ENCODE results near the gene PAK1. TPM values are rescaled to one million over a fixed set of nuclear protein-coding genes. Genes with fewer than 3 reads are reported as not detected.

The PAK1 gene
- total and polyA plus RNA-seq, 10 of the 15 experiments (the other 5 are each of a cell fraction or from before 2014, with no cell fraction given): 43.8 to 321 (median 110) TPM

- ATAC-seq (peak; percentile 52), FAIRE-seq (peak; percentile 79), DNase-seq (ENCODE audit: low read depth, low spot score) (no peak)
- Histone ChIP-seq H3K79me2 (ENCODE audit: control insufficient read depth, insufficient read depth, low read length) (peaks cover 71% of the 10 kb centered on the region), H3K4me3 (peak overlapping the region; percentile 55; the same call in 1 of the 2 replicates), H3K27me3 (replicated peaks in 1 of 2; ENCODE audit: control insufficient read depth in 2 of 2, insufficient read depth in 2 of 2, low read length in 1 of 2) (no peaks in the 10 kb centered on the region), H3K36me3 (ENCODE audit: control insufficient read depth in 2 of 2, insufficient read depth in 2 of 2, low read length in 1 of 2) (0 out of 4 replicates have a peak, but pooled peaks cover 0 to 4% of the 10 kb centered on the region in 2 experiments), H4K20me1 (ENCODE audit: control insufficient read depth, insufficient read depth) (no peaks in the 10 kb centered on the region), H2AFZ (ENCODE audit: control insufficient read depth, low read depth, low read length) (peak overlapping the region; percentile 0), H3K9ac (ENCODE audit: control insufficient read depth, insufficient read depth, low read length) (peak overlapping the region; percentile 27; the same call in 1 of the 2 replicates), H3K4me2 (ENCODE audit: control insufficient read depth, insufficient read depth) (peak overlapping the region; percentile 74), H3K4me1 (ENCODE audit: control insufficient read depth, insufficient read depth, low read length) (peaks cover 47% of the 10 kb centered on the region), H3K27ac (ENCODE audit: control insufficient read depth, insufficient read depth) (peak overlapping the region; percentile 57), H3K9me3 (replicated peaks; ENCODE audit: control insufficient read depth, insufficient read depth, low read length) (no peaks in the 10 kb centered on the region)
- 54% methylated on average over 5 of the region's 5 CpGs for whole genome bisulfite sequencing (ENCODE audit: insufficient coverage, insufficient replicate concordance, low lambda C conversion rate, missing lambda C conversion rate)
- intact Hi-C loops (cut with micrococcal nuclease; ENCODE audit: unreplicated experiment) (loop anchor here (2.0 kb wide), 1 partner anchor 39 kb away; no protein-coding TSS in a partner anchor), in situ Hi-C loops (cut with MboI) (no loop called here)
- SMC1A ChIA-PET (ENCODE audit: uncharacterized antibody, unreplicated experiment): interaction anchor here (0.7 to 15.6 kb wide), 16 partner anchors 11 to 141 kb away, joined by 3 to 289 read pairs (median 4); no protein-coding TSS in a partner anchor
- BruUV-seq (replicated peaks): no TSS peak
- RAD21 ChIA-PET (ENCODE audit: unreplicated experiment): interaction anchor here (0.8 to 5.7 kb wide), 9 partner anchors 9 to 75 kb away, joined by 3 to 42 read pairs (median 5); no protein-coding TSS in a partner anchor
- no peak for TF ChIP-seq ZNF592 (IDR thresholded peaks at IDR 0.05)
- TF ChIP-seq NFYA (IDR thresholded peaks at IDR 0.05; ENCODE audit: borderline replicate concordance, low read depth, low read length): no peak
- CTCF ChIA-PET: interaction anchor here (1.1 to 5.7 kb wide), 8 partner anchors 8 to 91 kb away, joined by 3 to 50 read pairs (median 10); no protein-coding TSS in a partner anchor
- POLR2A ChIA-PET: interaction anchor here (0.6 to 2.7 kb wide), 12 partner anchors 8 to 522 kb away, joined by 3 to 10 read pairs (median 4); partner anchors contain the start of gene PAK1
These were observed 16.6 kb downstream of the PAK1 start for GRCh38 chr11:77457340-77457739.

All from GM12878 (cell line).